GM19193 (cell line): ENCODE measurements around the gene ZCRB1.

Source experiments
- POLR2A ChIP-seq: IDR thresholded peaks from 4 replicates; pipeline ENCODE4 v1.6.1; 2011; ENCODE audit not compliant: insufficient read depth, insufficient read length; ENCODE audit errors: extremely low read depth

Gene ZCRB1

DNA sequence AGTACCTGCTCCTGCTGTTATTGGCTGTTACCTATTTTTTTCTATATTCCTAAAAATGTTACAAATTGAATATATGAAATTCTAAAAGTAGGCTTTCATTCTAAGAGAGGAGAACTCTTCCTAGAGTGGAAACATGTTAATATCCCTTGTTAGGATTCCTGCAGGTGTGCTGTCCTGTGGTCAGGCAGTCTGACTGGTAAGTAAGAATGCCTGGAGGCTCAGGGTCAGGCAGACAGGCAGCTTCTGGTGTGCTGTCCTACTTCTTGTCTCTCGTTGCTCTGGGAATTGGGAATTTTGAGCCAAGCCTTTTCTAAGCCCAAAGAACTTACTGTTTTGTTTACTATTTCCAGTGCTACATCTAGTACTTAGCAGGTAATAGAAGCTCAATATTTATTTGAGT is 10.4 kb upstream of the ZCRB1 start:
- TF ChIP-seq POLR2A: no peak

DNA sequence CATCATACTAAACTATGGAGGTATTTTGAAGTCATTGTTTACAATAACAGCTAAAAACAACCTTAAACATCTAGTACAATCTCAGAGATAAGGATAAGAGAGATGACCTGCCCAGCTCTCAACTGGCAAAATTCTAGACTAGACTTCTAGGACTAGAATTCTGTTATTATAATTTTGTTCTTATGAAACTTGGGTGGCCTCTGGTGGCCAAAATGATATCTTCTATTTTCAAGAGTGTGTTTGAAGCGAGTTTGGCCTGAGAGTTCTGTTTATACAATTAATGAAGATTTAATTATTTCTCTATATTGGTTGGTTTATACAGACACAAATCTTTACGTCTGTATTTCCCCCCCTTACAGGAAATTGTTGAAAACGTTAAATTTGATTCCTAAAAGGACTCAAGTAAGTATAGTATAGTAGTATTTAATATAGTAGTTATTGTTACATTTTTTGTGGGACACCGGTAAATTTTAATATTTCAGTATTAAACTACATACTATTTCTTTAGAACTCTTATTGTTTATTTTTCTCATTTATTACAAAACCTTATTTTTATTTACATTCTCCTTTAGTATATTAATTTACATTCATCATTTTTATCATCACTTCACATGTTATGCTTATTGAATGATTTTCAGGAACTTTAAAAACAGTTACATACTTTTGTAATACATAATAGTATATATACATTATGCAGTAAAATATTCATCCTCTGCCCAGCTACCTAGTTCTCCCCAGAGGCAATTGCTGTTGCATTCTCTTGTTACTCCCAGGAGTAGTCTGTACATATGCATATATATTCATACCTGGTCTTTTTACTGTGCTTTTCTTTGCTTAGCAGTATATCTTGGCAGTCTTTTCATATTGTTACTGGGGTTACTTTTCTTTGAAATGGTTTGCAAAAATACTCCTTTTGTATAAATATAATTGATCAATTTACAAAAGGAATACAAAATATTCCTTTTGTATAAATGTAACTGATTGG is 6.7 kb upstream of the ZCRB1 start:
- TF ChIP-seq POLR2A: no peak

DNA sequence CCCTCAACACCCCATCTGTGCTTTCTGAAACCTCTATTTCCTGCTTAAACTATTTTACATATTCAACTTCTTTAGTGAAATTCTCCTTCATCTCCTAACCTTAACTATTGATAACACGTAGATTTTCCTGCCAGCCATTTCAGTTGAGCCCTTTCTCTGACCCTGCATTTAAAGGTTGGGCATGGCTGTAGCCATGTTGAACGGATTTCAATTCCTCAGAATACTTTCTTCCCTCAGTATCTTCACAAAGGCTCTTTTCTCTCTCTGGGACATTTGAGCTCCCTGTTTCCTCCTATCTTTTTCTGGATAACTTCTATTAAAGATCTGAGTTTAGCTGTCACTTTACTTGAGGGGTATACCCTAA is 1.3 kb upstream of the ZCRB1 start:
- TF ChIP-seq POLR2A: no peak

DNA sequence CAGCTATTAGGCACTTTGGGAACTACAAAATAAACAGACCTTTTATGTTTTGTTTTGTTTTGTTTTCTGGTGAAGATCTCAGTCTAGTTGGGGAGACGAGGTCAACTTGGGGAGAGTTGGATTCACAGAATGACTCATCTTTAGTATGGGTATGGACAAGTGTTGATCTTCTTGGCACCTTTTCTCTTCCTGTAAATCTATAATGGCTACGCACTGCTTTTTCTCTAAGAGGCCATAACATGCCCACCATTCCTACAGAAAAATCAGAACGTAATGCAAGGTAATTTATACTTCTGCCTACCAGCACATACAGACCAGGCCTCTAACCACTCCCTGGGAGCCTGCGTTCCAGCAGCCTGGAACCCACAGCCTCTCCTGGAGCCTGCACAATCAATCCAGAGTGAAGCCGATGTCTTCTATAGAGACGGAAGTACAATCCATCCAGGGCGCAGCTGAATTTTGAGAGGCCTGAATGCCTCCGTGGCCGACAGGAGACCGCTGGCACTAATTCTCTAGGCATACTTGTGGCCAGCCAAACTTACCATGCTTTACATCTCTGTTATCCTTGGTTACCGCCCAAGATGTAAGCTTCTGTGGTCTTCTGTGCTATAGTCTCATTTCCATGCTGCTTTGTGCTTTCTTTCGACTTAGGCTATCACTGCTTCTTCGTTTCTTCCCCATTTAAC is 790 bp upstream of the ZCRB1 start:
- TF ChIP-seq POLR2A: no peak

DNA sequence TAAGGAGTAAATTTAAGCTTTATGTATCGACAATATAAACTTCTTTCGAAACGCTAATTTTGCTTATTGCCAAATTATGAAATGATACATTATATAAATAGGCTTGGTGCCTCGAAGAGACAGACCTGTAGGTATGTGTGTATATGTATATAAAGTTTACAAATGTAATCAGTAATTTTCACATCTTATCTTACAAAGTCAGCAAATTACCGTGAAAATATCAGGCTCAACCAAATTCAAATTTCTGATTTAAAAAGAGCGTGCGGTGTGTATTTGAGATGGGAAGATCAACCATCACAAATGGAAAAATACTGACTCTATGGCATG is 605 bp downstream of the ZCRB1 start:
- TF ChIP-seq POLR2A: no peak

DNA sequence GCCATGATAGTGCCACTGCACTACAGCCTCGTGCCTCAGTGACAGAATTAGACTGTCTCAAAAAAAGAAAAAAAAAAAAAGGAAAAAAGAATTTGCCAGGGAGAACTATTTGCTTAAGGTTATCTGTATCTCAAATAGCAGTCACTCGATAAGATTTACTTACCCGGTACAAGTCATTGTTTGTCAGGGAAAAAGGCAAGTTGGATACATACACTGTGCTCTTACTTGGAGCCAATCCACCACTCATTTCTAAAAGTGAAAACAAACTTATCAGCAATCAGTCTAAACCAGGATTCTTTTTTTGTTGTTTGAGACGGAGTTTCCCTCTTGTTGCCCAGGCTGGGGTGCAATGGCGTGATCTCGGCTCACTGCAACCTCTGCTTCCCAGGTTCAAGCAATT is 2.0 kb downstream of the ZCRB1 start:
- TF ChIP-seq POLR2A: no peak

DNA sequence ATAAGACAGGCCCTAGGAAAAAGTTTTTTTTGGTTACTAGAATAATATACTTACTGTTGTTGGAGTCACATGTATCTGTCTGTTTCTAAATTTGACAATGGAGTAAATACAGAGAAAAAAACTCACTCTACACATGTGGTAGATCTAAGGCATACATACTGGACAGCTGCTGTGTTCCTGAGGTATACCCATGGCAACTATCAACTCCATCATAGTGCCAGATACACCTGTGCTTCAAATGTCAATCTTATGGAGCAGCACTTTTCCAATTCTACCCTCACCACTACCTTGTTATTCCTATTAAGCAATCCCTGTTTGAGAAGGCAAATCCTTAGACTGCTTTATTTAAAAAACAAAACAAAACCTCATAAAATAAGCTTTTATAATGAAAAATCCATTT is 3.3 kb downstream of the ZCRB1 start:
- no peak for TF ChIP-seq POLR2A

DNA sequence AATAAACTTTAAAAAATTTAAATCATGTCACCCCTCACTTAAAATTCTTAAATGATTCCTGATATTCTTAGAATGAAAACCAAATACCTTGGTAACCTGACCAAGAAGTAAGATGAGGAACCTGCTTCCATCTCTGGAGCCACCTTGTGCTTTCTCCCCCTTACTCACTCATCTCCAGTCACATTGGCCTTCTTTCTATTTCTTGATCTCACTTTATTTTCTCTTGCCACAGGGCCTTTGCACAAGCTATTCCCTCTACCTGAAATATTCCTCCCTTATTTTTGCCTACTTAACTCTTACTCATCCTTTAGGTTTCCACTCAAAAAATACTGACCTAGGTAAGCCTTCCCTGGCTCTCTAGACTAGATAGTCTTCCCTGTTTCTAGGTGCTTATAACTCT is 5.1 kb downstream of the ZCRB1 start:
- TF ChIP-seq POLR2A: no peak

DNA sequence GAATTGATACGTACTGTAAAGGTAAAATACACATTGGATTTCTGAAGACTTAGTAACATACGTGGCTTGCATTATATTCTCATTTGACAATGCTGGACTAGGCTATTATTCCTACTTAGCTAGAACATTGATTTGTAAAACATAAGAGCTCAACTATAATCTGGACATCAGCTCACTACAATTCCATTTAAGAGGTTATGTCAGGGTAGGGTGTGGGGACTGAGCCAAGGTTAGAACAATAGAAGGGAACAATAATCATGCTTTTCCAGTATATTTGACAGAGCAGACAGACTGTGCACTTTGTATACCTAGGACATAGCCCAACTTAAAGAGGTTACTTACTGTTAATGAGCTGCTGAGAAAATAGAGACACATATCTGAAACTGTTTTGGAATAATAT is 10.8 kb downstream of the ZCRB1 start:
- no peak for TF ChIP-seq POLR2A

DNA sequence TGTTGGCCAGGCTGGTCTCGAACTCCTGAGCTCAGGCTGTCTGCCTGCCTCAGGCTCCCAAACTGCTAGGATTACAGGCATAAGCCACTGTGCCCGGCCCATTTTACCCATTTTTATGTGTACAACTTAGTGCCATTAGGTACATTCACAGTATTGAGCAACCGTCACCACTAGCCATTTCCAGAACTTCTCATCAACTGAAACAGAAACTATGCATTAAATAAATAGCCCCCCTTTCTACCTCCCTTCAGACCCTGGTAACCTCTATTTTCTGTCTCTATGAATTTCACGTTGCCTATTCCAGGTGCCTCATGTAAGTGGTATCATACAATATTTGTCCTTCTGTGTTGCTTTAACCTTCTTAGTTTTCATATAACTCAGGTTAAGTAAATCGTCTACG is 15.9 kb downstream of the ZCRB1 start:
- TF ChIP-seq POLR2A: no peak

DNA sequence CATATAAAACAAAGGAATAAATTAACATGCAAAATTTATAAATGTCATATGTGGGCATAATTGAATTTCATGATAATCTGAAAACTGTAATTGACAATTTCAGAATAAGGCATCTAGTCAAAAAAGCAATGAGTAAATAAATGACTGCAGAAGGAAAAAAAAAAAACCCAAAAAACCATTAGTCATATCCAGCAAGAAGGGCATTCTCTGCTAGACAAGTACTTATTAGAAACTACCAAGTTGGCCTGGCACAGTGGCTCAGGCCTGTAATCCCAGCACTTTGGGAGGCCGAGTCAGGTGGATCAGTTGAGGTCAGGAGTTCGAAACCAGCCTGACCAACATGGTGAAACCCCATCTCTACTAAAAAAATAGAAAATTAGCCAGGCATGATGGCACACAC is 17.5 kb downstream of the ZCRB1 start:
- no peak for TF ChIP-seq POLR2A

DNA sequence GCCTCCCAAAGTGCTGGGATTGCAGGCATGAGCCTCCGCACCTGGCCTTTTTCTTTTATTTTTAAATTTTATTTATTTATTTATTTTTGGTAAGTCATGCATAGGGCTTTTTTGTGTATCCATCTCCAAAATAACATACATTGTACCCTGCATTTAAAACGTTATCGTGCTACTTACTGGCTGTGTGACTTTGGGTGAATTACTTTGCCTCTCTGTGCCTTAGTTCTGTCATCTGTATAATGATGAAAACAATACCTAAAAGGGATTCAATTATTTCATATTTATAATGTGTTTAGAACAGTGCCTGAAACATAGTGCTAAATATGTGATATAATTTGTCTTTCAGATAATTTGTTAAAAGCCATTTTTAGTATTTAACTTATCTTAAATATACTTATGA is 19.6 kb downstream of the ZCRB1 start:
- no peak for TF ChIP-seq POLR2A

DNA sequence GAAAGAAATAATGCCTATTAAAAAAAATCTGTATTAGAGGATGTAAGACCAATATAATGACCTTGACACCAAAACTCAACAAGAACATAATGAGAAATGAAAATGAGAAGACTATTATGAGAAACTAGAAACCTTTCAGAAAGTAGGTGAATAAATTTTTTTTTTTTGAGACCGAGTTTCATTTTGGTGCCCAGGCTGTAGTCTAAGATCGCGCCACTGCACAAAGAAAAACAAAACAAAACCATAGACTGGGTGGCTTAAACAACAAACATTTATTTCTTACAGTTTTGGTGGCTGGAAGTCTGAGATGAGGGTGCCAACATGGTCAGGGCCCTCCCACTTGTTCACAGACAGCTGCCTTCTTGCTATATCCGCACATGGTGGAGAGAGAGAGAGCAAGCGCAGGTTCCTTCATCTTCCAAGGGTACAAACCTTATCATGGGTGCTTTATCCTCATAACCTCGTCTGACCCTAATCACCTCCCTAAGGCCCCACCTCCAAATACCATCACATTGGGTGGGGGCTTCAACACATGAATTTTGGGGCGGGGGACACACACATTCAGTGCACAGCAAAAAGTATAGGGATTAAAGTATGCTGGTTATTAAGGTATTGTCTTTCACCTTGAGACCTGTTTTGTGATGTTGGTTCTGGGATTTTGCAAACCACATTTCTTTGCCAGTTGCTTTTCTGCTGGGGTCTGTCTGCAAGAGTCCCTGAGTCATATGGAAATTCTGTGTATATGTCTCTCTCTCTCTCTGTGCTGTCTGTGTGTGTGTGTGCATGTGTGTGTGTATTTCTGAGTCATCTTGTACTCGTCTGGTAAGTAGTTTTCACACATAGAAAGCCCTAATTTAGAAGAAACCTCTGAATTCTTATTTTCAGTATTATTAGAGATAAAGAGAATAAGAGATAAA is 26.2 kb downstream of the ZCRB1 start:
- TF ChIP-seq POLR2A: no peak

DNA sequence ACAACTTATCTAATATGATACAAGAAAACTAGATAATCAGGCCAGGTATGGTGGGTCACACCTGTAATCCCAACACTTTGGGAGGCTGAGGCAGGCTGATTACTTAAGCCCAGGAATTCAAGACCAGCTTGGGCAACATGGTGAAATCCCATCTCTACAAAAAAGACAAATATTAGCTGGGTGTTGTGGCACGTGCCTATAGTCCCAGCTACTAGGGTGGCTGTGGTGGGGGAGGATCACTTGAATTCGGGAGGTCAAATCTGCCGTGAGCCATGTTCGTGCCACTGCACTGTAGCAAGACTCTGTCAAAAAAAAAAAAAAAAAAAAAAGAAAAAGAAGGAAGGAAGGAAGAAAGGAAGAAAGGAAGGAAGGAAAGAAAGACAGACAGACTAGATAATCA is 27.0 kb downstream of the ZCRB1 start:
- no peak for TF ChIP-seq POLR2A

DNA sequence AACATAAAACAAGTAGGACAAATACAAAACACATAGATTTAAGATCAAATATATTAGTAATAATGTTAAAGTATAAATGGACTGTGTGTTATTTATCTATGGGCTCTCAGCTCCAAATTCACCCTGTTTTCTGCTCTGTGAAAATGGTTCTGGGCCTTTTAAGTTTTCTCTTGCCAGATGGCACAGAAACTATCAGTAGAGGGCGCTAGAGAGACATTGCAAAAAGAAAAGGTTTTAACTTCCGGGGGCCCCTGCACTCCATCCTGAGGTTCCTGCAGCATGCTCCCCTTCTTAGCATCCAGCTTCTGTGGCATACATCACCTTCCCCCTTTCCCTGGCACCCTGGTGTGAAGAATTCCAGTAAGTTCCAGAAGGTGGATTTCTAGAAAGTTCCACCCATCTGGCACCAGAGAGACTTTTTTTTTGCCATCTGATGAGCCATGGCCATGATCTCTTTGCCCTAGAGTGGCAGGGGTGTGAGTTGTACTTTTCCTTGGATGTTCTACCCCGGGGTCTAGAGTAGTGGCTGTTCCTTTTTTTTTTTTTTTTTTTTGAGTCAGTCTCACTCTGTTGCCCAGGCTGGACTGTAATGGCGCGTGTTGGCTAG is 29.3 kb downstream of the ZCRB1 start:
- TF ChIP-seq POLR2A: no peak
